Liver (tissue), 9 donors: ENCODE results near the gene NOL6. TPM values are rescaled to one million over a fixed set of nuclear protein-coding genes. Genes with fewer than 3 reads are reported as not detected.
A peak's percentile ranks its signal among the peaks of the same experiment; 100 is the strongest.
"Not testable (repeated sequence)": the region's sequence is repeated elsewhere in the genome, so short reads cannot be mapped to it uniquely, and the experiment has no call there.

Experiments used
- DNase-seq: peaks from one replicate; pipeline ENCODE4 v3.0.0-alpha.2; 2017; ENCODE audit warnings: low spot score
- H3K27ac ChIP-seq, 2 donors: one replicate each; pipeline ENCODE4 v1.7.0; 2013; ENCODE audit warnings: inconsistent platforms in 2 of 2, low read length in 2 of 2, control low read depth in 1 of 2, low read depth in 1 of 2, mild to moderate bottlenecking in 1 of 2
- H3K27me3 ChIP-seq, 4 donors: one replicate each; pipeline versions ENCODE4 v1.6.1 to v1.7.0; 2013; ENCODE audit warnings: low read length in 3 of 4, inconsistent platforms in 1 of 4, mild to moderate bottlenecking in 1 of 4, moderate library complexity in 1 of 4; ENCODE audit not compliant: control insufficient read depth in 4 of 4, insufficient read depth in 4 of 4
- H3K36me3 ChIP-seq, 4 donors: one replicate each; pipeline versions ENCODE4 v1.6.1 to v1.7.0; 2013; ENCODE audit warnings: low read length in 3 of 4, mild to moderate bottlenecking in 3 of 4, low read depth in 1 of 4, moderate library complexity in 1 of 4; ENCODE audit not compliant: control insufficient read depth in 4 of 4, insufficient read depth in 3 of 4
- H3K4me1 ChIP-seq, 4 donors: one replicate each; pipeline versions ENCODE4 v1.6.1 to v1.7.0; 2013; ENCODE audit warnings: low read length in 3 of 4, mild to moderate bottlenecking in 3 of 4, moderate library complexity in 1 of 4; ENCODE audit not compliant: control insufficient read depth in 4 of 4, insufficient read depth in 4 of 4
- H3K4me3 ChIP-seq, 3 donors: one replicate each; pipeline versions ENCODE4 v1.6.1 to v1.7.0; 2013; ENCODE audit warnings: low read length in 3 of 3, control low read depth in 1 of 3, low read depth in 1 of 3, mild to moderate bottlenecking in 1 of 3
- H3K9ac ChIP-seq, 2 donors: one replicate each; pipeline ENCODE4 v1.7.0; 2013; ENCODE audit warnings: low read length in 2 of 2, mild to moderate bottlenecking in 2 of 2, moderate library complexity in 2 of 2, control low read depth in 1 of 2, low read depth in 1 of 2
- H3K9me3 ChIP-seq, 4 donors: one replicate each; pipeline versions ENCODE4 v1.6.1 to v1.7.0; 2013; ENCODE audit warnings: low read length in 3 of 4; ENCODE audit not compliant: control insufficient read depth in 4 of 4
- CTCF ChIP-seq: fragments of 150-350 bp; IDR thresholded peaks from 2 replicates; pipeline ENCODE4 v1.5.1; 2017; ENCODE audit warnings: improper control_type of control experiment, low read depth, low read length; ENCODE audit not compliant: missing input control
- EGR1 ChIP-seq, 2 donors: IDR thresholded peaks; 2 replicates each; pipeline ENCODE4 v1.6.1; 2016 to 2018; ENCODE audit warnings: antibody characterized with exemption in 2 of 2, low read depth in 2 of 2
- FOXA1 ChIP-seq: IDR thresholded peaks from 2 replicates; pipeline ENCODE4 v1.6.1; 2016; ENCODE audit warnings: antibody characterized with exemption
- FOXA2 ChIP-seq: IDR thresholded peaks from 2 replicates; pipeline ENCODE4 v1.6.1; 2016; ENCODE audit warnings: antibody characterized with exemption
- GABPA ChIP-seq, 2 donors: IDR thresholded peaks in 1 of 2; conservative IDR thresholded peaks in 1 of 2; 2 replicates each; pipeline ENCODE4 v1.6.1; 2016; ENCODE audit warnings: antibody characterized with exemption in 2 of 2, mild to moderate bottlenecking in 1 of 2, moderate library complexity in 1 of 2
- HNF4A ChIP-seq, 2 donors: conservative IDR thresholded peaks; 2 replicates each; pipeline ENCODE4 v1.6.1; 2016; ENCODE audit warnings: antibody characterized with exemption in 2 of 2, mild to moderate bottlenecking in 2 of 2
- HNF4G ChIP-seq: IDR thresholded peaks from 2 replicates; pipeline ENCODE4 v1.6.1; 2016; ENCODE audit warnings: antibody characterized with exemption
- JUND ChIP-seq, 2 donors: IDR thresholded peaks; 2 replicates each; pipeline ENCODE4 v1.6.1; 2016; ENCODE audit warnings: antibody characterized with exemption in 2 of 2
- MAX ChIP-seq: IDR thresholded peaks from 2 replicates; pipeline ENCODE4 v1.6.1; 2016; ENCODE audit warnings: antibody characterized with exemption
- NR2F2 ChIP-seq: IDR thresholded peaks from 2 replicates; pipeline ENCODE4 v1.6.1; 2016; ENCODE audit warnings: antibody characterized with exemption
- RAD21 ChIP-seq, 2 donors: IDR thresholded peaks; 2 replicates each; pipeline ENCODE4 v1.6.1; 2016; ENCODE audit warnings: antibody characterized with exemption in 2 of 2, mild to moderate bottlenecking in 2 of 2
- RXRA ChIP-seq, 2 donors: IDR thresholded peaks; 2 replicates each; pipeline ENCODE4 v1.6.1; 2017 to 2018; ENCODE audit warnings: antibody characterized with exemption in 2 of 2, mild to moderate bottlenecking in 1 of 2
- SP1 ChIP-seq: IDR thresholded peaks from 2 replicates; pipeline ENCODE4 v1.6.1; 2018; ENCODE audit warnings: antibody characterized with exemption, mild to moderate bottlenecking
- TAF1 ChIP-seq: conservative IDR thresholded peaks from 2 replicates; pipeline ENCODE4 v1.6.1; 2016; ENCODE audit warnings: antibody characterized with exemption, mild to moderate bottlenecking
- YY1 ChIP-seq: IDR thresholded peaks from 2 replicates; pipeline ENCODE4 v1.6.1; 2016; ENCODE audit warnings: antibody characterized with exemption, mild to moderate bottlenecking
- WGBS: extraction: QIAGEN DNeasy Blood & Tissue Kit; methylation state at CpG from one replicate; pipeline ENCODE4 v1.1.7; 2013; 5-methylcytosine and 5-hydroxymethylcytosine counted together
- polyA plus RNA-seq, 2 donors: library from polyadenylated mRNA; stranded (reverse) in 1 of 2; unstranded in 1 of 2; fragments of 200-250 nt in 1 of 2; fragments of >200 nt in 1 of 2; fragmentation: Nextera tagmentation in 1 of 2; extraction: Ambion mirVana in 1 of 2; gene quantifications; one replicate each; pipeline versions ENCODE4 v1.2.1 to v1.2.3, GENCODE V29; 2013 to 2015
- total RNA-seq, 2 donors: library from RNA; depleted of rRNA; stranded (reverse); fragments of >200 nt; gene quantifications; one replicate each; pipeline ENCODE4 v1.2.3, GENCODE V29; 2014
- TF ChIP-seq, protein P1 (sequence below): IDR thresholded peaks from 2 replicates; pipeline ENCODE4 v1.6.1; 2016; ENCODE audit warnings: antibody characterized with exemption
- TF ChIP-seq, protein P2 (sequence below): IDR thresholded peaks from 2 replicates; pipeline ENCODE4 v1.6.1; 2016; ENCODE audit warnings: antibody characterized with exemption
- donor health status: healthy.
- donor health status: healthy.
- donor health status: healthy.
- donor health status: healthy.
- donor health status: healthy.

The NOL6 gene
- total and polyA plus RNA-seq, 4 donors: 8.8 to 20.2 (median 13.8) TPM

GRCh38 chr9:33455945-33456344 is 17.8 kb downstream of the NOL6 start:
- TF ChIP-seq SP1: no peak
- TF ChIP-seq FOXA1: no peak
- TF ChIP-seq, protein P1, sequence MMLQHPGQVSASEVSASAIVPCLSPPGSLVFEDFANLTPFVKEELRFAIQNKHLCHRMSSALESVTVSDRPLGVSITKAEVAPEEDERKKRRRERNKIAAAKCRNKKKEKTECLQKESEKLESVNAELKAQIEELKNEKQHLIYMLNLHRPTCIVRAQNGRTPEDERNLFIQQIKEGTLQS: no peak
- TF ChIP-seq RAD21 (IDR thresholded peaks at IDR 0.05): no peak
- no peak for TF ChIP-seq GABPA (IDR thresholded peaks at IDR 0.05 in 1 of 2, conservative IDR thresholded peaks at IDR 0.05 in 1 of 2)
- no peak for TF ChIP-seq RXRA (IDR thresholded peaks at IDR 0.05)
- TF ChIP-seq FOXA2: no peak
- TF ChIP-seq MAX: no peak
- no peak for TF ChIP-seq EGR1 (IDR thresholded peaks at IDR 0.05; ENCODE audit: low read depth in 2 of 2)
- no peak for TF ChIP-seq HNF4A (conservative IDR thresholded peaks at IDR 0.05)
- H3K27ac ChIP-seq: no peak overlapping the region

GRCh38 chr9:33455456-33455855 is 18.3 kb downstream of the NOL6 start:
- H3K4me3 ChIP-seq, H3K9me3 ChIP-seq, H3K27ac ChIP-seq, H3K36me3 ChIP-seq, H3K9ac ChIP-seq, DNase-seq, H3K27me3 ChIP-seq: not testable (repeated sequence)
- WGBS: 94% methylated on average over 8 of the region's 8 CpGs
- peaks cover 0 to 10% (median 5%) of the 10 kb centered on the region in 4 donors for H3K4me1 ChIP-seq

More at GRCh38 chr9:33455945-33456344, 17.8 kb downstream of the NOL6 start:
- 83% methylated on average over 7 of the region's 7 CpGs for WGBS
- H3K36me3 ChIP-seq: peaks cover 0 to 6% (median 0%) of the 10 kb centered on the region in 4 donors
- H3K4me3 ChIP-seq: no peak overlapping the region
- peaks cover 0 to 10% (median 5%) of the 10 kb centered on the region in 4 donors for H3K4me1 ChIP-seq
- H3K9ac ChIP-seq: no peak overlapping the region
- no peaks in the 10 kb centered on the region for H3K27me3 ChIP-seq
- H3K9me3 ChIP-seq: no peaks in the 10 kb centered on the region
- no peak for DNase-seq

DNA sequence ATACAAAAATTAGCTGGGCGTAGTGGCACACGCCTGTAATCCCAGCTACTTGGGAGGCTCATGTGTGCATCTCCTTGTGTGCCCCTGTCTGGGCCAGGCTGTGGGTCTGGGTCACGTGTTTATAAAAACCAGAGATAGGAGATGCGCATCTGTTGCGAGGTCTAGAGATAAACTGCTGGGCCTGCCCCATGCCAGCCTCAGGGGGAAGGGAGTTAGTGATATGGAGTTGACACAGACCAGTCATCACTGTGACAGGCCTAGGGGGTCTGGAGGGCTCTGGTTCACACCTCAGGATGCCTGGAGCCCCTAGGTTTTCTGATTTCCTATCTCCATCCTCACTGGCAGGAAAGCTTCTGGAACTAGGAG is 19.1 kb downstream of the NOL6 start:
- not testable (repeated sequence) for H3K27ac ChIP-seq, H3K27me3 ChIP-seq, H3K4me3 ChIP-seq, H3K36me3 ChIP-seq, DNase-seq, H3K9ac ChIP-seq, H3K9me3 ChIP-seq
- H3K4me1 ChIP-seq: peaks cover 0 to 10% (median 5%) of the 10 kb centered on the region in 4 donors
- WGBS: 88% methylated on average over 5 of the region's 5 CpGs

- H3K9me3 ChIP-seq: no peaks in the 10 kb centered on the region
- TF ChIP-seq YY1 (no peak), JUND (IDR thresholded peaks at IDR 0.05) (no peak), NR2F2 (peak; percentile 75), TAF1 (no peak), HNF4G (peak; percentile 73), SP1 (peak; percentile 52), EGR1 (IDR thresholded peaks at IDR 0.05; ENCODE audit: low read depth in 2 of 2) (no peak), RXRA (IDR thresholded peaks at IDR 0.05) (peak; percentile 85 to 94), HNF4A (conservative IDR thresholded peaks at IDR 0.05) (peak; percentile 86 to 95), MAX (no peak), FOXA2 (no peak), GABPA (IDR thresholded peaks at IDR 0.05 in 1 of 2, conservative IDR thresholded peaks at IDR 0.05 in 1 of 2) (no peak), CTCF (no peak)
- TF ChIP-seq, protein P1: no peak
- TF ChIP-seq, protein P2, sequence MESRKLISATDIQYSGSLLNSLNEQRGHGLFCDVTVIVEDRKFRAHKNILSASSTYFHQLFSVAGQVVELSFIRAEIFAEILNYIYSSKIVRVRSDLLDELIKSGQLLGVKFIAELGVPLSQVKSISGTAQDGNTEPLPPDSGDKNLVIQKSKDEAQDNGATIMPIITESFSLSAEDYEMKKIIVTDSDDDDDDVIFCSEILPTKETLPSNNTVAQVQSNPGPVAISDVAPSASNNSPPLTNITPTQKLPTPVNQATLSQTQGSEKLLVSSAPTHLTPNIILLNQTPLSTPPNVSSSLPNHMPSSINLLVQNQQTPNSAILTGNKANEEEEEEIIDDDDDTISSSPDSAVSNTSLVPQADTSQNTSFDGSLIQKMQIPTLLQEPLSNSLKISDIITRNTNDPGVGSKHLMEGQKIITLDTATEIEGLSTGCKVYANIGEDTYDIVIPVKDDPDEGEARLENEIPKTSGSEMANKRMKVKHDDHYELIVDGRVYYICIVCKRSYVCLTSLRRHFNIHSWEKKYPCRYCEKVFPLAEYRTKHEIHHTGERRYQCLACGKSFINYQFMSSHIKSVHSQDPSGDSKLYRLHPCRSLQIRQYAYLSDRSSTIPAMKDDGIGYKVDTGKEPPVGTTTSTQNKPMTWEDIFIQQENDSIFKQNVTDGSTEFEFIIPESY: no peak
Measured at GRCh38 chr9:33453999-33454660, 19.6 kb downstream of the NOL6 start.

More at GRCh38 chr9:33453999-33454660, 19.6 kb downstream of the NOL6 start:
- Histone ChIP-seq H3K27ac (no peak overlapping the region), H3K9ac (no peak overlapping the region), H3K27me3 (no peaks in the 10 kb centered on the region), H3K4me3 (no peak overlapping the region), H3K36me3 (no peaks in the 10 kb centered on the region), H3K4me1 (peaks cover 0 to 10% (median 5%) of the 10 kb centered on the region in 4 donors)
- WGBS: 80% methylated on average over 11 of the region's 11 CpGs
- no peak for DNase-seq
